Measurements from ENCODE around the gene PSMD9.

PSMD9 gene

DNA sequence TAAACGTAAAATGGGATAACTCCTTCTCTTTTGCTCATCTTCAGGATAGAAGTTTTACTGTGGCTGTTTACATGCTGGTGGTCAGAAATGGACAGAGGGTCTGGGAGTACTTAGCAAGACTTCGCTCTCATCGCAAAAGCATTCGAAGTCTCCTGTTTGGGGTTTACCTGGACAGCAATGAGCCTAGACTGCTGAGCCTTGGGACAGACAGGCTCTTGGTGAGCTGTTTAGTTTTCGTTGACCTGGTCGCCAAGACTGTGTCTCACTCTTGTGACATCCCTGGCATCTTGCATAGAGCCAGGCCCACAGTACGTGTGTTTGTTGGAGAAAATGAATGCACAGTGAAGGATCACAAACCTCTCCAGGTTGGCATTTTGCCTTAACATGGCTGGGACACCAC is 72.0 kb downstream of the PSMD9 start:
- Mint-ChIP-seq H3K4me3 (no peak overlapping the region), H3K9me3 (no peaks in the 10 kb centered on the region), H3K36me3 (ENCODE audit: low read depth) (peaks cover 5% of the 10 kb centered on the region), H3K27ac (no peak overlapping the region), H3K27me3 (ENCODE audit: low read depth, poor library complexity) (peaks cover 5% of the 10 kb centered on the region), H3K4me1 (peaks cover 26% of the 10 kb centered on the region)
- TF ChIP-seq, protein P1, sequence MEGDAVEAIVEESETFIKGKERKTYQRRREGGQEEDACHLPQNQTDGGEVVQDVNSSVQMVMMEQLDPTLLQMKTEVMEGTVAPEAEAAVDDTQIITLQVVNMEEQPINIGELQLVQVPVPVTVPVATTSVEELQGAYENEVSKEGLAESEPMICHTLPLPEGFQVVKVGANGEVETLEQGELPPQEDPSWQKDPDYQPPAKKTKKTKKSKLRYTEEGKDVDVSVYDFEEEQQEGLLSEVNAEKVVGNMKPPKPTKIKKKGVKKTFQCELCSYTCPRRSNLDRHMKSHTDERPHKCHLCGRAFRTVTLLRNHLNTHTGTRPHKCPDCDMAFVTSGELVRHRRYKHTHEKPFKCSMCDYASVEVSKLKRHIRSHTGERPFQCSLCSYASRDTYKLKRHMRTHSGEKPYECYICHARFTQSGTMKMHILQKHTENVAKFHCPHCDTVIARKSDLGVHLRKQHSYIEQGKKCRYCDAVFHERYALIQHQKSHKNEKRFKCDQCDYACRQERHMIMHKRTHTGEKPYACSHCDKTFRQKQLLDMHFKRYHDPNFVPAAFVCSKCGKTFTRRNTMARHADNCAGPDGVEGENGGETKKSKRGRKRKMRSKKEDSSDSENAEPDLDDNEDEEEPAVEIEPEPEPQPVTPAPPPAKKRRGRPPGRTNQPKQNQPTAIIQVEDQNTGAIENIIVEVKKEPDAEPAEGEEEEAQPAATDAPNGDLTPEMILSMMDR (IDR thresholded peaks at IDR 0.05): no peak
- no peak for DNase-seq

DNA sequence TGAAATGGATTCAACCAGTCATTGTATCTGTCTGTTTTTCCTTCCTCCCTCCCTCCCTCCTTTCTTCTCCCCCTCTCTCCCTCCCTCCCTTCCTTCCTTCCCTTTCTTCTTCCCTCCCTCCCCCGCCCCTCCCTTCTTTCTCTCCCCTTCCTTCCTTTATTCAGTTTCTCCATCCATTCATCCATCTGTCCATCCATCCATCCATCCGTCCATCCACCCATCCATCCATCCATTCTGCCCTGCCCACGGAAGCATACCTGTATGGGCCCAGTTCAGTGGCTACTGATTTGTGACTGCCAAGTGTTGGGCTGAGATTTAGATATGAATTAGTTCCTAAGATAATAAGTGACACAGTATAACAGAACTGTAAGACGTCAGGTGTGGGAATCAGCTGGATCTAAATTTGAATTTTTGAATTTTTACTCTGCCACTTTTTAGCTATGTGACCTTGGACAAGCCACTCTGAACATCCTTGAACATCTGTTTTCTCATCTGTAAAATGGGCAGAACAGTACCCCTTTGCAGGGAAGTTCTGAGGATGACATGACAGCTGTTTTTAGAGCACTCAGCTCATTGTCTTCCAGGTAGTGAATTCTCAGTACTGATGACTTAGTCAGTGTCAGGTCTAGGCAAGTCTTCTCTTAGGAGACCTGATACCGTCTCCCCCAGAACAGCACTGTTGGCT is 72.7 kb downstream of the PSMD9 start:
- Mint-ChIP-seq H3K27me3 (ENCODE audit: low read depth, poor library complexity) (peaks cover 5% of the 10 kb centered on the region), H3K36me3 (ENCODE audit: low read depth) (peaks cover 5% of the 10 kb centered on the region), H3K4me3 (no peak overlapping the region), H3K9me3 (no peaks in the 10 kb centered on the region), H3K4me1 (peaks cover 26% of the 10 kb centered on the region), H3K27ac (no peak overlapping the region)
- no peak for DNase-seq
- TF ChIP-seq, protein P1 (IDR thresholded peaks at IDR 0.05): no peak

DNA sequence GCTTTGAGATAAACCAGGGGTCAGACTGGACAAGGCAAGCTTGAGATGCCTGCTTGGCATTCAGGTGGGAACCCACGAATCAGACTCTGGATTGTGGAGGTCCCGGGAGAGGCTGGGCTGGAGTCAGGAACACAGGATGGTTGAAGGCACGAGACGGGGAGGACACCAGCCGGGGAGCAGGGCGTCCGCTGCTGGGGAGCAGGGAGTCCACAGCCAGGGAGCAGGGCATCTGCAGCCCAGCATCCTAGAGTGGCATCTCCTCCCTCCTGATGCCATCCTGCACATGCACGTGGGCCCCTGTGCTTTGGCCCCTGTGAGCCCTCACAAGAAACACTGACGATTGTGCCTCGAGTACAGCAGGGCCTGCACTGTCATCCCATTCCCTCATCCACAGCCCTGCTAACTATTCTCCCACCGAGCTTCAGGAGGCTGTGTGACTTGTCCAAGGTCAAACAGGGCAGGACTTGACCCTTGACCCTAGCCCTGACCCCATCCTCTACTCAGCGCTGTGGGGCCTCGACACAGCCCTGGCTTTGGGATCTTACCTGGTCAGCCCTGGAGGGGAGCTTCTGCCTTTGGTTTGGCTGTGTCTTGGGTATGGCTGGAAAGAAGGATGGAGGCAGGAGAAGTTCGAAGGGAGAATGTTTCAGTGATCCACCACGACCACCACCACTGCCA is 74.9 kb downstream of the PSMD9 start:
- Mint-ChIP-seq H3K27me3 (ENCODE audit: low read depth, poor library complexity) (peaks cover 5% of the 10 kb centered on the region), H3K36me3 (ENCODE audit: low read depth) (peaks cover 12% of the 10 kb centered on the region), H3K27ac (no peak overlapping the region), H3K9me3 (no peaks in the 10 kb centered on the region), H3K4me3 (no peak overlapping the region), H3K4me1 (peaks cover 21% of the 10 kb centered on the region)
- DNase-seq: no peak
- TF ChIP-seq, protein P1 (IDR thresholded peaks at IDR 0.05): no peak

DNA sequence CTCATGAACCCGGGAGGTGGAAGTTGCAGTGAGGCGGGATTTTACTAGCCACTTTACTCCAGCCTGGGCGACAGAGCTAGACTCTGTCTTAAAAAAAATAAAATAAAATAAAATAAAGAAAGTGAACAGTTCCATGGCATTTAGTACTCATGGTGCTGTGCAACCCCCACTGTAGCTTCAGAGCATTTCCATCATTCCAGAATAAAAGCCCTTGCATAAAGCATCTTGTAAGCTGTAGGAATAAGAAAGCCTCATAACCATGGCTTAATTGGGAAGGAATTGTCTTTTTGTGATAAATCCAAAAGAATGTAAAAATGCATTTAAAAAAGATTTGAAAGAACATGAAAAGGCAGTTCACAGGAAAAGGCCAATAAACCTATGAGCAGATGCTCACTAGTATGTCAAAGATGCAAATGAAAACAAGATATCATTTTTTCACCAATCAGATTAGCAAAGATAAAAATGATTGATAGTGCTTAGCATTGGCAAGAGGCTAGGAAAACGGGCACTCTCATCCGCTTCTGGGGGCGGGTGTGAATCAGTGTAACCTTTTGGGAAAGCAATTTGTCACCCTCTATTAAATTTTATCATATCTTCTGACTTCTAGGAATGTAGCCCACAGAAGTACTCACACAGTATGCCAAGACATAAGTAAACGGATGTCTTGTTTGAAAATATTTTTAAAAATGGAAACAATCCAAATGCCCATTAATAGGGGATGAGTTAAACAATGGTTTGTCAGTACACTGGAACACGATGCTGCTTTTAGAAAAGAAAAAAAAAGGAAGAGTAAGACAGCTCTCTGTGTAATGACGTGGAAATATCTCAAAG is 76.4 kb downstream of the PSMD9 start:
- H3K36me3 Mint-ChIP-seq (ENCODE audit: low read depth): peaks cover 12% of the 10 kb centered on the region
- H3K27ac Mint-ChIP-seq: no peak overlapping the region
- TF ChIP-seq, protein P1 (IDR thresholded peaks at IDR 0.05): no peak

DNA sequence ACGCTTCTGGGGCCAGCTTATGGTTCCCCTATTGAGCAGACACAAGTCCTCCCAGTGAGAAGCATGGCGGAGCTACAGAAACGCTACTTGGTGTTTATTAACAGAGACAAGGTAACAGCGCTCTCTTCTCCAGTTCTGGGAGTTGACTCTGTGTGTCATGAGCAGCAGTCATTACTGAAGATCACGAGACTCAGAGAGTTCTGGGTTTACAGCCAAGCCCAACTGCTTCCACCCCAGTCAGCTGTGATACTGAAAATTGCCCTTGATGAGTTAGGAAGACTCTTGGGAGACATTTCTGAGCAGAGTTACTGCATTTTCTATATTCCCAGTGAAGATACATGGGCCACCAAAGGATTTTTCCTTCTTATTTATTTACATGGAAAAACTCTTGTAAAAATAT is 78.4 kb downstream of the PSMD9 start:
- TF ChIP-seq, protein P1 (IDR thresholded peaks at IDR 0.05): no peak
- Mint-ChIP-seq H3K4me3 (no peak overlapping the region), H3K4me1 (peaks cover 15% of the 10 kb centered on the region), H3K36me3 (ENCODE audit: low read depth) (peaks cover 14% of the 10 kb centered on the region), H3K27me3 (ENCODE audit: low read depth, poor library complexity) (peaks cover 5% of the 10 kb centered on the region), H3K9me3 (peaks cover 6% of the 10 kb centered on the region), H3K27ac (no peak overlapping the region)
- no peak for DNase-seq

More for the DNA sequence above, 76.4 kb downstream of the PSMD9 start:
- Mint-ChIP-seq H3K9me3 (no peaks in the 10 kb centered on the region), H3K4me3 (no peak overlapping the region), H3K4me1 (peaks cover 15% of the 10 kb centered on the region), H3K27me3 (ENCODE audit: low read depth, poor library complexity) (peaks cover 5% of the 10 kb centered on the region)
- DNase-seq: no peak
